H1 (cell line): Measurements from ENCODE around the gene MCM9. TPM values are rescaled to one million over a fixed set of nuclear protein-coding genes. Genes with fewer than 3 reads are reported as not detected.

Experiments used
- CTCF ChIA-PET: fragments of 300-600 bp; sonication (Branson Sonifier 250); formaldehyde crosslinking; loops from one replicate; lab custom pipeline; 2021; ENCODE audit not compliant: partially characterized antibody; lab: Charles Lee
- POLR2A ChIA-PET: fragments of 300-600 bp; sonication (Branson Sonifier 250); formaldehyde crosslinking; loops from one replicate; lab custom pipeline; 2021; ENCODE audit warnings: inconsistent platforms; ENCODE audit not compliant: partially characterized antibody; lab: Charles Lee
- DNase-seq, 2 experiments: peaks; one replicate each; pipeline versions ENCODE4 v3.0.0 to v3.0.0-alpha.2; 2010 to 2022; ENCODE audit warnings: low spot score in 2 of 2, low read depth in 1 of 2, mixed read lengths in 1 of 2
- FAIRE-seq: peaks from 2 replicates; lab custom pipeline; 2011; peaks lifted over from hg19 to GRCh38; lab: Jason Lieb, UNC
- H2AFZ ChIP-seq: 2 replicates; pipeline ENCODE4 v1.8.1; 2012; ENCODE audit warnings: low read length, inconsistent platforms
- H2AK5ac ChIP-seq: 2 replicates; pipeline ENCODE4 v1.6.1; 2013; ENCODE audit warnings: low read depth, low read length
- H2BK120ac ChIP-seq: replicated peaks from 2 replicates; pipeline ENCODE3; 2013; ENCODE audit warnings: low read depth, low read length, inconsistent platforms
- H2BK12ac ChIP-seq: 2 replicates; pipeline ENCODE4 v1.6.1; 2013; ENCODE audit warnings: low read depth, low read length
- H2BK15ac ChIP-seq: 2 replicates; pipeline ENCODE4 v1.6.1; 2013; ENCODE audit warnings: low read length
- H2BK20ac ChIP-seq: 2 replicates; pipeline ENCODE4 v1.6.1; 2013; ENCODE audit warnings: low read length
- H2BK5ac ChIP-seq: 2 replicates; pipeline ENCODE4 v1.6.1; 2013; ENCODE audit warnings: low read depth, low read length
- H3K14ac ChIP-seq: 2 replicates; pipeline ENCODE4 v1.6.1; 2013; ENCODE audit warnings: inconsistent platforms; ENCODE audit not compliant: insufficient read length
- H3K18ac ChIP-seq: 2 replicates; pipeline ENCODE4 v1.6.1; 2013; ENCODE audit warnings: low read length; ENCODE audit errors: extremely low read depth
- H3K23ac ChIP-seq: 2 replicates; pipeline ENCODE4 v1.6.1; 2013; ENCODE audit warnings: inconsistent platforms; ENCODE audit not compliant: insufficient read length
- H3K23me2 ChIP-seq: 2 replicates; pipeline ENCODE4 v1.6.1; 2013; ENCODE audit warnings: low read depth, low read length
- H3K27ac ChIP-seq: 2 replicates; pipeline ENCODE4 v1.6.1; 2011; ENCODE audit warnings: low read depth, low read length, inconsistent platforms
- H3K27me3 ChIP-seq, 4 experiments: replicated peaks in 1 of 4; 1 replicate in 1 of 4; 2 replicates in 3 of 4; pipeline versions ENCODE4 v1.6.1 to v1.8.1; 2011 to 2013; ENCODE audit warnings: low read length in 3 of 4, mild to moderate bottlenecking in 3 of 4, inconsistent platforms in 2 of 4, mixed read lengths in 2 of 4, moderate library complexity in 1 of 4; ENCODE audit not compliant: control insufficient read depth in 3 of 4, insufficient read depth in 3 of 4; ENCODE audit errors: extremely low read depth in 1 of 4
- H3K36me3 ChIP-seq, 4 experiments: 2 replicates each; pipeline versions ENCODE4 v1.6.1 to v1.8.1; 2011 to 2013; ENCODE audit warnings: mild to moderate bottlenecking in 4 of 4, low read length in 3 of 4, moderate library complexity in 2 of 4, control low read depth in 1 of 4, inconsistent platforms in 1 of 4; ENCODE audit not compliant: insufficient read depth in 4 of 4, control insufficient read depth in 2 of 4
- H3K4ac ChIP-seq: replicated peaks from 2 replicates; pipeline ENCODE3; 2013; ENCODE audit warnings: low read length, low read depth, mixed read lengths, inconsistent platforms; ENCODE audit not compliant: insufficient read length
- H3K4me1 ChIP-seq, 4 experiments: replicated peaks in 1 of 4; 1 replicate in 1 of 4; 2 replicates in 3 of 4; pipeline versions ENCODE4 v1.6.1 to v1.8.1; 2011 to 2013; ENCODE audit warnings: low read length in 3 of 4, inconsistent platforms in 2 of 4, mixed read lengths in 1 of 4; ENCODE audit not compliant: insufficient read depth in 4 of 4, control insufficient read depth in 3 of 4
- H3K4me2 ChIP-seq, 2 experiments: 2 replicates each; pipeline versions ENCODE4 v1.6.1 to v1.8.1; 2011 to 2013; ENCODE audit warnings: low read depth in 2 of 2, low read length in 2 of 2, control low read depth in 1 of 2, inconsistent platforms in 1 of 2, mild to moderate bottlenecking in 1 of 2; ENCODE audit not compliant: insufficient read depth in 1 of 2
- H3K4me3 ChIP-seq, 4 experiments: fragments of 200-600, 300-600 bp in 1 of 4; sonication (generic), shearing (Covaris generic), sonication (Bioruptor Twin) in 1 of 4; 2 replicates each; pipeline versions ENCODE4 v1.5.1 to v1.8.1; 2011 to 2016; ENCODE audit warnings: low read length in 4 of 4, low read depth in 3 of 4, control low read depth in 2 of 4, inconsistent platforms in 2 of 4, mild to moderate bottlenecking in 2 of 4, mixed read lengths in 1 of 4, moderate library complexity in 1 of 4; ENCODE audit not compliant: insufficient read depth in 2 of 4; ENCODE audit errors: extremely low read depth in 1 of 4
- H3K56ac ChIP-seq: replicated peaks from 2 replicates; pipeline ENCODE3; 2013; ENCODE audit warnings: low read depth, mild to moderate bottlenecking, mixed read lengths, low read length, inconsistent platforms; ENCODE audit not compliant: insufficient read length
- H3K79me1 ChIP-seq: 2 replicates; pipeline ENCODE4 v1.6.1; 2013; ENCODE audit warnings: low read depth, low read length, control low read depth
- H3K79me2 ChIP-seq, 2 experiments: 2 replicates each; pipeline versions ENCODE4 v1.6.1 to v1.8.1; 2012 to 2013; ENCODE audit warnings: low read length in 2 of 2, mild to moderate bottlenecking in 2 of 2, inconsistent platforms in 1 of 2; ENCODE audit not compliant: insufficient read depth in 2 of 2, control insufficient read depth in 1 of 2
- H3K9ac ChIP-seq, 4 experiments: replicated peaks in 1 of 4; 1 replicate in 1 of 4; 2 replicates in 3 of 4; pipeline versions ENCODE4 v1.6.1 to v1.8.1; 2011 to 2013; ENCODE audit warnings: low read depth in 3 of 4, low read length in 3 of 4, control low read depth in 2 of 4, mild to moderate bottlenecking in 2 of 4, moderate library complexity in 2 of 4, inconsistent platforms in 1 of 4; ENCODE audit errors: extremely low read depth in 1 of 4
- H3K9me3 ChIP-seq, 2 experiments: 2 replicates each; pipeline versions ENCODE4 v1.6.1 to v1.8.1; 2012 to 2013; ENCODE audit warnings: mild to moderate bottlenecking in 2 of 2, moderate library complexity in 2 of 2, control low read depth in 1 of 2, inconsistent platforms in 1 of 2, low read depth in 1 of 2, low read length in 1 of 2, mixed read lengths in 1 of 2; ENCODE audit not compliant: insufficient read depth in 2 of 2
- H4K20me1 ChIP-seq, 2 experiments: replicated peaks in 1 of 2; 2 replicates each; pipeline versions ENCODE3 to v1.8.1; 2011 to 2013; ENCODE audit warnings: inconsistent platforms in 2 of 2, low read length in 2 of 2, mild to moderate bottlenecking in 1 of 2; ENCODE audit not compliant: insufficient read depth in 2 of 2, control insufficient read depth in 1 of 2
- H4K5ac ChIP-seq: 2 replicates; pipeline ENCODE4 v1.6.1; 2013; ENCODE audit warnings: low read length, low read depth, mixed read lengths, inconsistent platforms; ENCODE audit not compliant: insufficient read length
- H4K8ac ChIP-seq: 2 replicates; pipeline ENCODE4 v1.8.0; 2013; ENCODE audit warnings: mild to moderate bottlenecking, moderate library complexity, low read length, inconsistent platforms; ENCODE audit not compliant: insufficient read depth; ENCODE audit errors: extremely low read depth
- H4K91ac ChIP-seq: replicated peaks from 2 replicates; pipeline ENCODE3; 2013; ENCODE audit warnings: low read length, mixed read lengths, inconsistent platforms; ENCODE audit not compliant: insufficient read length
- ASH2L ChIP-seq: fragments of 200-600, 300-600 bp; sonication (generic); IDR thresholded peaks from one replicate; pipeline ENCODE4 v1.7.1; 2017; ENCODE audit warnings: low read length
- CTCF ChIP-seq, 3 experiments: IDR thresholded peaks; 1 replicate in 2 of 3; 2 replicates in 1 of 3; pipeline versions ENCODE4 v1.5.1 to v1.6.1; 2011; ENCODE audit warnings: low read length in 3 of 3, mild to moderate bottlenecking in 3 of 3, inconsistent platforms in 2 of 3, low read depth in 1 of 3, moderate library complexity in 1 of 3; ENCODE audit not compliant: insufficient read depth in 1 of 3; ENCODE audit errors: control extremely low read depth in 1 of 3
- FOSL1 ChIP-seq: IDR thresholded peaks from 2 replicates; pipeline ENCODE4 v1.6.1; 2011; ENCODE audit warnings: mild to moderate bottlenecking, low read depth, low read length, moderate library complexity; ENCODE audit not compliant: insufficient read depth
- JUND ChIP-seq: IDR thresholded peaks from 2 replicates; pipeline ENCODE4 v1.6.1; 2011; ENCODE audit warnings: mild to moderate bottlenecking, improper control_type of control experiment, low read length
- KDM1A ChIP-seq: fragments of 200-600, 300-600 bp; sonication (generic); IDR thresholded peaks from 2 replicates; pipeline ENCODE4 v1.7.1; 2016; ENCODE audit warnings: mild to moderate bottlenecking, low read length, borderline replicate concordance
- KDM4A ChIP-seq: IDR thresholded peaks from one replicate; pipeline ENCODE4 v1.7.1; 2012; ENCODE audit warnings: low read depth, mild to moderate bottlenecking, moderate library complexity, low read length, inconsistent platforms; ENCODE audit not compliant: severe bottlenecking
- RFX5 ChIP-seq: IDR thresholded peaks from 2 replicates; pipeline ENCODE4 v1.6.1; 2011; ENCODE audit warnings: low read depth, low read length, improper control_type of control experiment, borderline replicate concordance
- SIX5 ChIP-seq: IDR thresholded peaks from 2 replicates; pipeline ENCODE4 v1.6.1; 2011; ENCODE audit warnings: mild to moderate bottlenecking, low read depth, low read length
- SUZ12 ChIP-seq: fragments of 200-600 bp; sonication (generic); IDR thresholded peaks from 2 replicates; pipeline ENCODE4 v1.6.1; 2012; ENCODE audit warnings: mild to moderate bottlenecking, inconsistent platforms, low read length, moderate library complexity, mixed read lengths
- TAF1 ChIP-seq: IDR thresholded peaks from 2 replicates; pipeline ENCODE4 v1.6.1; 2011; ENCODE audit warnings: mild to moderate bottlenecking, low read depth, low read length
- TBP ChIP-seq: IDR thresholded peaks from 2 replicates; pipeline ENCODE4 v1.6.1; 2011; ENCODE audit warnings: low read depth, low read length, improper control_type of control experiment
- TCF12 ChIP-seq: IDR thresholded peaks from 2 replicates; pipeline ENCODE4 v1.6.1; 2011; ENCODE audit warnings: low read depth, mild to moderate bottlenecking, low read length
- ZNF274 ChIP-seq: IDR thresholded peaks from 2 replicates; pipeline ENCODE4 v1.7.0; 2012; ENCODE audit warnings: low read length, borderline replicate concordance; ENCODE audit errors: extremely low read depth
- WGBS, 2 experiments: shearing (Covaris generic) in 1 of 2; methylation state at CpG; one replicate each; pipeline versions ENCODE4 v1.1.6 to v1.1.7; 2013 to 2015; ENCODE audit warnings: low lambda C conversion rate in 2 of 2, mixed read lengths in 2 of 2, inconsistent platforms in 1 of 2, low coverage in 1 of 2, missing lambda C conversion rate in 1 of 2; ENCODE audit not compliant: insufficient replicate concordance in 2 of 2, insufficient coverage in 1 of 2, insufficient read length in 1 of 2; ENCODE audit errors: extremely low coverage in 1 of 2, missing lambda C conversion rate in 1 of 2; 5-methylcytosine and 5-hydroxymethylcytosine counted together
- polyA plus RNA-seq, 7 experiments: library from polyadenylated mRNA; depleted of rRNA in 3 of 7; stranded (reverse) in 5 of 7; unstranded in 2 of 7; fragments of >200 nt in 5 of 7; fragments of 200-250 nt in 2 of 7; gene quantifications; 1 replicate in 5 of 7; 2 replicates in 1 of 7; 4 replicates in 1 of 7; pipeline versions ENCODE4 v1.2.1 to v1.2.3, GENCODE V29; 2011 to 2013; ENCODE audit warnings: missing spikeins in 2 of 7, mixed read lengths in 2 of 7
- total RNA-seq: library from RNA; stranded (reverse); fragmentation: NEBNext Ultra II Directional; extraction: Animal tissue kit (Norgen Biotek cat#: 25700); gene quantifications from 2 replicates; pipeline ENCODE4 v1.2.1, GENCODE V29; 2021

The MCM9 gene
- total and polyA plus RNA-seq, 2 of the 8 experiments (the other 6 are each of a cell fraction or from before 2014, with no cell fraction given) = 3.7 to 11.4 TPM

- DNase-seq = no peak
- no peak for FAIRE-seq
- Histone ChIP-seq H2BK20ac (no peak overlapping the region), H3K9ac (no peak overlapping the region), H2BK12ac (no peak overlapping the region), H4K5ac (no peak overlapping the region), H2AK5ac (no peak overlapping the region), H3K79me2 (no peaks in the 10 kb centered on the region), H3K4me1 (no peaks in the 10 kb centered on the region), H3K4me2 (no peak overlapping the region), H3K4ac (no peak overlapping the region), H3K18ac (no peak overlapping the region), H4K20me1 (no peaks in the 10 kb centered on the region), H3K27me3 (no peaks in the 10 kb centered on the region), H2BK5ac (no peak overlapping the region), H3K79me1 (no peaks in the 10 kb centered on the region), H3K4me3 (no peak overlapping the region), H4K8ac (no peak overlapping the region), H4K91ac (no peak overlapping the region), H2BK15ac (no peak overlapping the region), H2BK120ac (no peak overlapping the region), H3K23ac (no peak overlapping the region), H3K23me2 (no peaks in the 10 kb centered on the region), H3K36me3 (peaks cover 0 to 5% (median 0%) of the 10 kb centered on the region in 4 experiments; a peak in 1 of 8 replicates), H2AFZ (no peak overlapping the region), H3K27ac (no peak overlapping the region), H3K9me3 (no peaks in the 10 kb centered on the region), H3K56ac (no peak overlapping the region), H3K14ac (no peak overlapping the region)
- POLR2A ChIA-PET = interaction anchor here (0.6 kb wide), 1 partner anchor 78 kb away, joined by 3 read pairs; no protein-coding TSS in a partner anchor
- WGBS, 2 experiments = 98% methylated on average over 2 of the region's 2 CpGs; no CpG with 5 or more reads in 1 of the 2 experiments
- CTCF ChIA-PET = no interaction called here
- TF ChIP-seq JUND (no peak), TCF12 (no peak), SUZ12 (no peak), TBP (no peak), FOSL1 (no peak), CTCF (IDR thresholded peaks at IDR 0.05; ENCODE audit: control extremely low read depth in 1 of 3, insufficient read depth in 1 of 3, low read depth in 1 of 3, low read length in 3 of 3) (no peak), RFX5 (no peak), ZNF274 (no peak), SIX5 (no peak), TAF1 (no peak), ASH2L (no peak), KDM1A (no peak), KDM4A (no peak)
Measured at GRCh38 chr6:118830691-118831090, 104.3 kb downstream of the MCM9 start.
